K562 (cell line): ENCODE results near the gene RNF40. TPM values are rescaled to one million over a fixed set of nuclear protein-coding genes. Genes with fewer than 3 reads are reported as not detected.
A peak's percentile ranks its signal among the peaks of the same experiment; 100 is the strongest.

Experiments used
- BRCA1 ChIP-seq, 2 experiments: fragments of 450-650 bp in 1 of 2; sonication (generic) in 1 of 2; formaldehyde crosslinking in 1 of 2; IDR thresholded peaks; 2 replicates each; pipeline versions ENCODE4 v1.5.0 to v1.6.1; 2017 to 2020; ENCODE audit warnings: mild to moderate bottlenecking in 1 of 2, missing genetic modification reagents in 1 of 2
- EP300 ChIP-seq: IDR thresholded peaks from 2 replicates; pipeline ENCODE4 v1.6.1; 2012; ENCODE audit warnings: low read length, improper control_type of control experiment
- FOXM1 ChIP-seq, 2 experiments: fragments of 450-650 bp in 1 of 2; sonication (generic) in 1 of 2; formaldehyde crosslinking in 1 of 2; IDR thresholded peaks; 2 replicates each; pipeline versions ENCODE4 v1.6.1 to v1.9.0; 2017 to 2022; ENCODE audit warnings: low read depth in 2 of 2, mild to moderate bottlenecking in 2 of 2, missing genetic modification reagents in 1 of 2, moderate library complexity in 1 of 2
- FOXP1 ChIP-seq: sonication (generic); formaldehyde crosslinking; IDR thresholded peaks from 2 replicates; pipeline ENCODE4 v1.8.0; 2022; ENCODE audit warnings: mild to moderate bottlenecking, missing genetic modification reagents
- GTF3C2 ChIP-seq: IDR thresholded peaks from 3 replicates; pipeline ENCODE4 v1.6.1; 2011; ENCODE audit warnings: borderline replicate concordance, mild to moderate bottlenecking, moderate library complexity; ENCODE audit not compliant: insufficient read length; ENCODE audit errors: extremely low read depth
- MITF ChIP-seq: IDR thresholded peaks from 2 replicates; pipeline ENCODE4 v1.6.1; 2014; ENCODE audit warnings: antibody characterized with exemption
- PHF21A ChIP-seq: fragments of 450-650 bp; IDR thresholded peaks from 2 replicates; pipeline ENCODE4 v1.6.1; 2017; ENCODE audit warnings: low read depth, borderline replicate concordance
- POLR2AphosphoS2 ChIP-seq: IDR thresholded peaks from 2 replicates; pipeline ENCODE4 v1.6.1; 2012; ENCODE audit warnings: low read length, improper control_type of control experiment
- TCF7 ChIP-seq: sonication (generic); IDR thresholded peaks from 2 replicates; pipeline ENCODE4 v1.6.1; 2016; ENCODE audit warnings: antibody characterized with exemption, borderline replicate concordance
- ZFP91 ChIP-seq: sonication (generic); formaldehyde crosslinking; IDR thresholded peaks from 2 replicates; pipeline ENCODE4 v1.8.0; 2022; ENCODE audit warnings: mild to moderate bottlenecking, missing genetic modification reagents
- ZFPM2 ChIP-seq: fragments of 250-450 bp; sonication (Bioruptor Pico); IDR thresholded peaks from 2 replicates; pipeline ENCODE4 v1.5.1; 2022; ENCODE audit warnings: mild to moderate bottlenecking
- ZNF431 ChIP-seq: sonication (generic); formaldehyde crosslinking; IDR thresholded peaks from 2 replicates; pipeline ENCODE4 v1.8.0; 2022; ENCODE audit warnings: mild to moderate bottlenecking, missing genetic modification reagents
- ZNF586 ChIP-seq: fragments of 450-650 bp; formaldehyde crosslinking; conservative IDR thresholded peaks from 2 replicates; pipeline ENCODE4 v1.4.0; 2020; ENCODE audit warnings: mild to moderate bottlenecking, moderate library complexity
- polyA plus RNA-seq, 8 experiments: library from polyadenylated mRNA; depleted of rRNA in 4 of 8; stranded (reverse) in 5 of 8; unstranded in 3 of 8; fragments of >200 nt; fragmentation: Nextera tagmentation in 2 of 8; fragmentation: Illumina TruSeq in 1 of 8; extraction: Ambion mirVana in 2 of 8; extraction: Trizol in 1 of 8; gene quantifications; 2 replicates each; pipeline versions ENCODE4 v1.2.1 to v1.2.3, GENCODE V29; 2011 to 2014; ENCODE audit warnings: inconsistent platforms in 1 of 8, missing spikeins in 1 of 8
- total RNA-seq, 7 experiments: library from RNA; depleted of rRNA in 6 of 7; stranded (reverse); fragments of >200 nt in 6 of 7; fragmentation: Illumina TruSeq in 2 of 7; extraction: Trizol in 2 of 7; gene quantifications; 2 replicates each; pipeline versions ENCODE4 v1.2.1 to v1.2.3, GENCODE V29; 2011 to 2021; ENCODE audit warnings: low replicate concordance in 1 of 7
- TF ChIP-seq, protein P1 (sequence below): IDR thresholded peaks from 2 replicates; pipeline ENCODE4 v1.6.1; 2012; ENCODE audit warnings: low read depth, low read length, improper control_type of control experiment, borderline replicate concordance
- TF ChIP-seq, protein P2 (sequence below): fragments of 250-450 bp; sonication (Bioruptor Pico); IDR thresholded peaks from 2 replicates; pipeline ENCODE4 v1.5.0; 2020; ENCODE audit warnings: mild to moderate bottlenecking

The RNF40 gene
- total and polyA plus RNA-seq, 9 of the 15 experiments (the other 6 are each of a cell fraction or from before 2014, with no cell fraction given): 6.2 to 129 (median 81.5) TPM

DNA sequence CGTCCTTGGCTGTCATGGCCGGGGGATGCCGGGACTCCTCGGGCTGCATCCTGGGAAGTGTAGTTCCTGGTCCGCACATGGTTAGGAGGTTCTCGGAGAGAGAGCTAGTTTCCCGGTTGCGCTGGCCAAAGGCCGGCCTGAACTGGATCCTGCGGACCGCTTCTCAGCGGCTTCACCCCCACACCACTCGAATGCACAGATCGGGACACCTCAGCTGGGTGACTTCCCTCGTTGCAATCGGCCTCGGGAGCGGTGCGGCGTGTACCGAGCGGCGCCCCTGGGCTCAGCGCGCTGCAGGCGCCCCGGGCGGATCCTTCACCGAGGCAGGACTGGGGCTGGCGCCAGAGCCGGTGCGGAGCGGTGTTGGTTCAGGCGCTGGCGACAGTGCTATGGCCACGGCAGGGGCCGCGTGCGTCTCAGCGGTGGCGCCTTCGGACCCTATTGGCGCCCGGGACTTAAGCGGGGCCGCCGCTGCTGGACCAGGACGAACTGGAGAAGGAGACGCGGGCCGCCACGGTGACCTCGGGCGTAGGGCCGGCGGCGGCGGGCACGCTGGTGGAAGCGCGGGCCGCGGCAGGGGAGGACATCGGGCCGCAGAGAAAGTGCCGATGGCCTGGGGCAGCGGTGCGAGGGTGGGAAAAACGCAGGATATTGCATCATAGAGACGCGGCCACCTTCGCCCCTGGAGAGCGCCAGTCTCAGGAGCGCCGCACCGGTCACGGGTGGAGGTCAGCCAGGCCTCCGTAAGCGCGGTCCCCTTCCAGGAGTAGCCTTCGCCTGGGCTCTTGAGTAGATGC, 13.5 kb downstream of the RNF40 start (continued):
- TF ChIP-seq, protein P1, sequence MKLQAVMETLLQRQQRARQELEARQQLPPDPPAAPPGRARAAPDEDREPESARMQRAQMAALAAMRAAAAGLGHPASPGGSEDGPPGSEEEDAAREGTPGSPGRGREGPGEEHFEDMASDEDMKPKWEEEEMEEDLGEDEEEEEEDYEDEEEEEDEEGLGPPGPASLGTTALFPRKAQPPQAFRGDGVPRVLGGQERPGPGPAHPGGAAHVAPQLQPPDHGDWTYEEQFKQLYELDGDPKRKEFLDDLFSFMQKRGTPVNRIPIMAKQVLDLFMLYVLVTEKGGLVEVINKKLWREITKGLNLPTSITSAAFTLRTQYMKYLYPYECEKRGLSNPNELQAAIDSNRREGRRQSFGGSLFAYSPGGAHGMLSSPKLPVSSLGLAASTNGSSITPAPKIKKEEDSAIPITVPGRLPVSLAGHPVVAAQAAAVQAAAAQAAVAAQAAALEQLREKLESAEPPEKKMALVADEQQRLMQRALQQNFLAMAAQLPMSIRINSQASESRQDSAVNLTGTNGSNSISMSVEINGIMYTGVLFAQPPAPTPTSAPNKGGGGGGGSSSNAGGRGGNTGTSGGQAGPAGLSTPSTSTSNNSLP: no peak
- TF ChIP-seq ZNF431 (CRISPR knock-in tag) (peak; percentile 69; the same call in 1 of the 2 replicates), FOXM1 (IDR thresholded peaks at IDR 0.05; ENCODE audit: low read depth) (no peak), FOXM1 (CRISPR knock-in tag; IDR thresholded peaks at IDR 0.05; ENCODE audit: low read depth) (peak; percentile 92), PHF21A (no peak), EP300 (0 out of 2 replicates have a peak, but pooled peaks have one; percentile 31), FOXP1 (CRISPR knock-in tag) (no peak), ZFPM2 (CRISPR knock-in tag) (peak; percentile 9; the same call in 1 of the 2 replicates), GTF3C2 (no peak), POLR2AphosphoS2 (peak; percentile 98), BRCA1 (IDR thresholded peaks at IDR 0.05) (no peak), BRCA1 (CRISPR knock-in tag; IDR thresholded peaks at IDR 0.05) (no peak), ZNF586 (CRISPR knock-in tag) (no peak), MITF (peak; percentile 32; the same call in 1 of the 2 replicates), ZFP91 (no peak; the same call in none of the 2 replicates), TCF7 (0 out of 2 replicates have a peak, but pooled peaks have one; percentile 12)
- TF ChIP-seq, protein P2, sequence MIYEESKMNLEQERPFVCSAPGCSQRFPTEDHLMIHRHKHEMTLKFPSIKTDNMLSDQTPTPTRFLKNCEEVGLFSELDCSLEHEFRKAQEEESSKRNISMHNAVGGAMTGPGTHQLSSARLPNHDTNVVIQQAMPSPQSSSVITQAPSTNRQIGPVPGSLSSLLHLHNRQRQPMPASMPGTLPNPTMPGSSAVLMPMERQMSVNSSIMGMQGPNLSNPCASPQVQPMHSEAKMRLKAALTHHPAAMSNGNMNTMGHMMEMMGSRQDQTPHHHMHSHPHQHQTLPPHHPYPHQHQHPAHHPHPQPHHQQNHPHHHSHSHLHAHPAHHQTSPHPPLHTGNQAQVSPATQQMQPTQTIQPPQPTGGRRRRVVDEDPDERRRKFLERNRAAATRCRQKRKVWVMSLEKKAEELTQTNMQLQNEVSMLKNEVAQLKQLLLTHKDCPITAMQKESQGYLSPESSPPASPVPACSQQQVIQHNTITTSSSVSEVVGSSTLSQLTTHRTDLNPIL (CRISPR knock-in tag): no peak; the same call in 1 of the 2 replicates
